GM12878 (cell line): Measurements from ENCODE around the gene CREB5. TPM values are rescaled to one million over a fixed set of nuclear protein-coding genes. Genes with fewer than 3 reads are reported as not detected.

ENCODE experiments used
- ATAC-seq: fragments of 200-7000 bp; cut with Tn5 transposase; 3 replicates; pipeline ENCODE4 v1.9.1; 2020; ENCODE audit warnings: mild to moderate bottlenecking, moderate library complexity
- BruUV-seq: library from RNA; stranded (reverse); fragments of 400-500 nt; replicated peaks from 2 replicates; lab custom pipeline; 2021; lab: Mats Ljungman, UMichigan
- CTCF ChIA-PET: fragments of 300-600 bp; sonication (Branson Sonifier 250); formaldehyde crosslinking; extraction: SDS; loops from one replicate; lab custom pipeline; 2021; ENCODE audit warnings: inconsistent platforms; lab: Yijun Ruan, JAX
- POLR2A ChIA-PET: fragments of 350-600 bp; formaldehyde crosslinking; extraction: SDS; loops from one replicate; lab custom pipeline; 2021; ENCODE audit warnings: inconsistent platforms; lab: Charles Lee
- RAD21 ChIA-PET: fragments of 300-600 bp; sonication (Branson Sonifier 250); formaldehyde crosslinking; loops from one replicate; lab custom pipeline; 2023; ENCODE audit warnings: antibody characterized with exemption; ENCODE audit not compliant: unreplicated experiment; lab: Charles Lee
- SMC1A ChIA-PET: fragments of 300-600 bp; sonication (Branson Sonifier 250); formaldehyde crosslinking; loops from one replicate; lab custom pipeline; 2023; ENCODE audit not compliant: unreplicated experiment, uncharacterized antibody; lab: Charles Lee
- DNase-seq: peaks from one replicate; pipeline ENCODE4 v3.0.0-alpha.2; 2011; ENCODE audit warnings: low read depth, low spot score
- FAIRE-seq: peaks from 3 replicates; lab custom pipeline; 2011; peaks lifted over from hg19 to GRCh38; lab: Jason Lieb, UNC
- H2AFZ ChIP-seq: 2 replicates; pipeline ENCODE4 v1.6.0; 2011; ENCODE audit warnings: low read depth, low read length, control low read depth; ENCODE audit not compliant: control insufficient read depth
- H3K27ac ChIP-seq: 2 replicates; pipeline ENCODE4 v1.5.1; 2011; ENCODE audit warnings: control low read depth; ENCODE audit not compliant: control insufficient read depth, insufficient read depth
- H3K27me3 ChIP-seq, 2 experiments: replicated peaks in 1 of 2; 2 replicates each; pipeline versions ENCODE4 v1.6.0 to v1.6.1; 2011; ENCODE audit warnings: low read length in 1 of 2; ENCODE audit not compliant: control insufficient read depth in 2 of 2, insufficient read depth in 2 of 2
- H3K36me3 ChIP-seq, 2 experiments: 2 replicates each; pipeline ENCODE4 v1.5.1; 2011; ENCODE audit warnings: low read length in 1 of 2; ENCODE audit not compliant: control insufficient read depth in 2 of 2, insufficient read depth in 2 of 2
- H3K4me1 ChIP-seq: 2 replicates; pipeline ENCODE4 v1.6.1; 2011; ENCODE audit warnings: mild to moderate bottlenecking, low read length, moderate library complexity, mixed read lengths; ENCODE audit not compliant: control insufficient read depth, insufficient read depth
- H3K4me2 ChIP-seq: 2 replicates; pipeline ENCODE4 v1.6.0; 2011; ENCODE audit warnings: control low read depth; ENCODE audit not compliant: control insufficient read depth, insufficient read depth
- H3K4me3 ChIP-seq: fragments of 200-600 bp; sonication (generic); 2 replicates; pipeline ENCODE4 v1.5.1; 2016
- H3K79me2 ChIP-seq: 2 replicates; pipeline ENCODE4 v1.6.0; 2011; ENCODE audit warnings: low read length; ENCODE audit not compliant: control insufficient read depth, insufficient read depth
- H3K9ac ChIP-seq: 2 replicates; pipeline ENCODE4 v1.8.0; 2011; ENCODE audit warnings: low read length, control low read depth, mixed read lengths; ENCODE audit not compliant: control insufficient read depth, insufficient read depth
- H3K9me3 ChIP-seq: replicated peaks from 3 replicates; pipeline ENCODE4 v1.5.1; 2011; ENCODE audit warnings: mild to moderate bottlenecking, low read length; ENCODE audit not compliant: control insufficient read depth, insufficient read depth
- H4K20me1 ChIP-seq: 2 replicates; pipeline ENCODE4 v1.6.0; 2011; ENCODE audit not compliant: control insufficient read depth, insufficient read depth
- ATF3 ChIP-seq: IDR thresholded peaks from 2 replicates; pipeline ENCODE4 v1.6.1; 2011; ENCODE audit warnings: low read depth, mild to moderate bottlenecking, low read length, moderate library complexity, borderline replicate concordance; ENCODE audit errors: extremely low read depth
- BHLHE40 ChIP-seq, 2 experiments: fragments of 450-650 bp in 1 of 2; IDR thresholded peaks; 2 replicates each; pipeline ENCODE4 v1.6.1; 2011 to 2017; ENCODE audit warnings: low read depth in 2 of 2, borderline replicate concordance in 1 of 2, improper control_type of control experiment in 1 of 2, low read length in 1 of 2, mild to moderate bottlenecking in 1 of 2
- CEBPZ ChIP-seq: fragments of 150-350 bp; IDR thresholded peaks from 2 replicates; pipeline ENCODE4 v1.6.1; 2016; ENCODE audit warnings: low read depth, low read length
- E2F4 ChIP-seq: IDR thresholded peaks from 2 replicates; pipeline ENCODE4 v1.6.1; 2012; ENCODE audit warnings: low read depth, low read length, improper control_type of control experiment
- JUNB ChIP-seq: IDR thresholded peaks from 2 replicates; pipeline ENCODE4 v1.6.1; 2016; ENCODE audit warnings: antibody characterized with exemption, mild to moderate bottlenecking
- MEF2A ChIP-seq: IDR thresholded peaks from 2 replicates; pipeline ENCODE4 v1.6.1; 2011; ENCODE audit warnings: low read depth, mild to moderate bottlenecking, low read length, moderate library complexity; ENCODE audit not compliant: insufficient read depth
- NFXL1 ChIP-seq: fragments of 450-650 bp; IDR thresholded peaks from 2 replicates; pipeline ENCODE4 v1.6.1; 2017; ENCODE audit warnings: antibody characterized with exemption, mild to moderate bottlenecking, borderline replicate concordance
- RELA ChIP-seq: fragments of 450-650 bp; IDR thresholded peaks from 2 replicates; pipeline ENCODE4 v1.8.0; 2014; ENCODE audit warnings: borderline replicate concordance; ENCODE audit not compliant: partially characterized antibody
- SMAD5 ChIP-seq: IDR thresholded peaks from 2 replicates; pipeline ENCODE4 v1.6.1; 2016; ENCODE audit warnings: antibody characterized with exemption, low read depth
- SRF ChIP-seq, 2 experiments: IDR thresholded peaks; 2 replicates each; pipeline ENCODE4 v1.6.1; 2011; ENCODE audit warnings: low read depth in 2 of 2, low read length in 2 of 2, mild to moderate bottlenecking in 1 of 2, moderate library complexity in 1 of 2
- STAT1 ChIP-seq: fragments of 450-650 bp; conservative IDR thresholded peaks from 2 replicates; pipeline ENCODE4 v1.6.1; 2014; ENCODE audit warnings: antibody characterized with exemption, mild to moderate bottlenecking
- WGBS: methylation state at CpG from one replicate; pipeline ENCODE4 v1.1.6; 2016; ENCODE audit warnings: low lambda C conversion rate; ENCODE audit not compliant: insufficient replicate concordance, insufficient coverage; ENCODE audit errors: missing lambda C conversion rate; 5-methylcytosine and 5-hydroxymethylcytosine counted together
- in situ Hi-C: fragments of 300-500 bp; cut with MboI; formaldehyde crosslinking; loops from 9 replicates; pipeline ENCODE4 v1.14.3; 2018; ENCODE audit warnings: mixed read lengths
- intact Hi-C: fragments of 100-400 bp; cut with micrococcal nuclease; formaldehyde crosslinking; loops from one replicate; pipeline ENCODE4 v1.14.2; 2022; ENCODE audit not compliant: unreplicated experiment
- polyA plus RNA-seq, 11 experiments: library from polyadenylated mRNA; depleted of rRNA in 4 of 11; unstranded in 6 of 11; stranded (reverse) in 5 of 11; fragments of >200 nt; fragmentation: Nextera tagmentation in 4 of 11; fragmentation: Illumina TruSeq in 1 of 11; extraction: Ambion mirVana in 4 of 11; extraction: Trizol in 1 of 11; gene quantifications; 1 replicate in 1 of 11; 2 replicates in 10 of 11; pipeline versions ENCODE4 v1.2.1 to v1.2.3, GENCODE V29; 2011 to 2016; ENCODE audit warnings: inconsistent platforms in 2 of 11, missing spikeins in 2 of 11, low read depth in 1 of 11
- total RNA-seq, 4 experiments: library from RNA; depleted of rRNA in 3 of 4; stranded (reverse); fragments of >200 nt in 3 of 4; fragmentation: Illumina TruSeq in 1 of 4; extraction: Trizol in 1 of 4; gene quantifications; 2 replicates each; pipeline versions ENCODE4 v1.2.1 to v1.2.3, GENCODE V29; 2013 to 2021
- TF ChIP-seq, protein P1 (sequence below): IDR thresholded peaks from 2 replicates; pipeline ENCODE4 v1.6.1; 2012; ENCODE audit warnings: low read length, inconsistent platforms

CREB5 gene
- total and polyA plus RNA-seq, 10 of the 15 experiments (the other 5 are each of a cell fraction or from before 2014, with no cell fraction given): 12.9 to 74.1 (median 53.0) TPM

DNA sequence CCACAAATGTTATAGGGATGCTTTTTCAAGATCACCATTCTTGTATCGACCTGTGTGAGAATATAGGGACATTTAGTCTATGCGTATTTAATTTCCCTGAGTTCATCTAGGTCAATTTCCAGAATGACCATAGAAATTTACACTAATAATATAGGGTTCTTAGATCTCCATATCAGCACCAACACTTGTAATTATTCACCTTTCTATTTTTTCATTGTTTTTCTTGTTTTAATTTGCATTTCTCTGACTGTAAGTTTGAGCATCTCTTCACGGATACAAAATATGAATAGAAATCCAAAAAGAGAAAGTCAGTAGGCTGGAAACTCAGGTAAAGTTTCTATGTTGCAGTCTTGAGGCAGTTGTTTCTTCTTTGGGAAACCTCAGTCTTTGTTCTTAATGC is 134.8 kb downstream of the CREB5 start (continued):
- TF ChIP-seq E2F4 (no peak), ATF3 (no peak), STAT1 (no peak), JUNB (no peak), MEF2A (no peak), SMAD5 (no peak)
- TF ChIP-seq, protein P1, sequence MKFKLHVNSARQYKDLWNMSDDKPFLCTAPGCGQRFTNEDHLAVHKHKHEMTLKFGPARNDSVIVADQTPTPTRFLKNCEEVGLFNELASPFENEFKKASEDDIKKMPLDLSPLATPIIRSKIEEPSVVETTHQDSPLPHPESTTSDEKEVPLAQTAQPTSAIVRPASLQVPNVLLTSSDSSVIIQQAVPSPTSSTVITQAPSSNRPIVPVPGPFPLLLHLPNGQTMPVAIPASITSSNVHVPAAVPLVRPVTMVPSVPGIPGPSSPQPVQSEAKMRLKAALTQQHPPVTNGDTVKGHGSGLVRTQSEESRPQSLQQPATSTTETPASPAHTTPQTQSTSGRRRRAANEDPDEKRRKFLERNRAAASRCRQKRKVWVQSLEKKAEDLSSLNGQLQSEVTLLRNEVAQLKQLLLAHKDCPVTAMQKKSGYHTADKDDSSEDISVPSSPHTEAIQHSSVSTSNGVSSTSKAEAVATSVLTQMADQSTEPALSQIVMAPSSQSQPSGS: no peak

- RAD21 ChIA-PET: interaction anchor here (1.4 kb wide), 1 partner anchor 47 kb away, joined by 3 read pairs; no protein-coding TSS in a partner anchor
- in situ Hi-C loops: no loop called here
- no peak for TF ChIP-seq SMAD5
- TF ChIP-seq CEBPZ: no peak
- no peak for TF ChIP-seq SRF (IDR thresholded peaks at IDR 0.05; ENCODE audit: low read depth in 2 of 2, low read length in 2 of 2)
- no peak for TF ChIP-seq NFXL1
- no peak for TF ChIP-seq RELA
- no peak for TF ChIP-seq BHLHE40 (IDR thresholded peaks at IDR 0.05; ENCODE audit: borderline replicate concordance in 1 of 2, low read depth in 2 of 2, low read length in 1 of 2)
- TF ChIP-seq, all 136 proteins: peak for 0
These were observed 136.1 kb downstream of the CREB5 start for GRCh38 chr7:28548416-28548815.

More at GRCh38 chr7:28548416-28548815, 136.1 kb downstream of the CREB5 start:
- no peak for FAIRE-seq
- intact Hi-C loops: loop anchor here (10.0 kb wide), 1 partner anchor 306 kb away; no protein-coding TSS in a partner anchor
- SMC1A ChIA-PET: interaction anchor here (0.6 to 6.8 kb wide), 6 partner anchors 8 to 61 kb away, joined by 3 to 34 read pairs (median 4); no protein-coding TSS in a partner anchor
- Histone ChIP-seq H3K9me3 (peaks cover 2% of the 10 kb centered on the region; the same call in 2 of the 3 replicates), H3K4me2 (no peak overlapping the region), H3K36me3 (no peaks in the 10 kb centered on the region), H3K79me2 (no peaks in the 10 kb centered on the region), H3K27me3 (no peaks in the 10 kb centered on the region), H3K4me1 (no peaks in the 10 kb centered on the region), H3K4me3 (no peak overlapping the region), H3K27ac (no peak overlapping the region), H2AFZ (no peak overlapping the region), H4K20me1 (no peaks in the 10 kb centered on the region), H3K9ac (no peak overlapping the region)
- CTCF ChIA-PET: interaction anchor here (1.4 to 3.3 kb wide), 3 partner anchors 9 to 18 kb away, joined by 4 to 20 read pairs (median 6); no protein-coding TSS in a partner anchor
- ATAC-seq: no peak
- BruUV-seq: no TSS peak
- no peak for DNase-seq
- POLR2A ChIA-PET: interaction anchor here (1.5 kb wide), 1 partner anchor 9 kb away, joined by 3 read pairs; no protein-coding TSS in a partner anchor
- WGBS: 48% methylated on average over 5 of the region's 5 CpGs
